GM10248 (cell line): ENCODE measurements around the gene FBXW5.

Source experiments
- CTCF ChIA-PET: fragments of 300-600 bp; sonication (Branson Sonifier 250); formaldehyde crosslinking; extraction: SDS; loops from one replicate; lab custom pipeline; 2021; ENCODE audit warnings: antibody characterized with exemption; lab: Yijun Ruan, JAX
- POLR2A ChIA-PET: fragments of 350-650 bp; sonication (Branson Sonifier 250); formaldehyde crosslinking; extraction: SDS; loops from one replicate; lab custom pipeline; 2020; ENCODE audit warnings: antibody characterized with exemption; lab: Yijun Ruan, JAX
- DNase-seq: peaks from one replicate; pipeline ENCODE4 v3.0.0; 2012; ENCODE audit errors: extremely low spot score
- CTCF ChIP-seq: IDR thresholded peaks from 2 replicates; pipeline ENCODE4 v1.5.1; 2012; ENCODE audit warnings: mild to moderate bottlenecking, low read depth; ENCODE audit errors: extremely low read depth, missing control alignments, control extremely low read depth

The FBXW5 gene

GRCh38 chr9:136907011-136907914 lies 37.3 kb downstream of the FBXW5 start:
- ChIA-PET POLR2A (no interaction called here), CTCF (interaction anchor here (0.9 to 1.4 kb wide), 5 partner anchors 8 to 122 kb away, joined by 3 to 5 read pairs (median 3); partner anchors contain the start of gene AJM1)
- no peak for TF ChIP-seq CTCF
- DNase-seq: no peak

GRCh38 chr9:136906266-136906665 lies 38.3 kb downstream of the FBXW5 start:
- DNase-seq: no peak
- TF ChIP-seq CTCF: no peak
- CTCF ChIA-PET: interaction anchor here (1.4 to 3.9 kb wide), 2 partner anchors 64 to 162 kb away, joined by 4 to 10 read pairs; partner anchors contain the start of gene AJM1
- POLR2A ChIA-PET: no interaction called here

GRCh38 chr9:136903041-136903554 lies 41.4 kb downstream of the FBXW5 start:
- POLR2A ChIA-PET: interaction anchor here (0.7 to 1.6 kb wide), 3 partner anchors 17 to 42 kb away, joined by 3 to 8 read pairs (median 3); partner anchors contain the start of gene TRAF2
- CTCF ChIA-PET: interaction anchor here (1.4 to 3.9 kb wide), 4 partner anchors 10 to 61 kb away, joined by 3 to 10 read pairs (median 6); partner anchors contain the start of gene AJM1
- DNase-seq: no peak
- TF ChIP-seq CTCF: no peak

GRCh38 chr9:136902259-136902821 lies 42.2 kb downstream of the FBXW5 start:
- peak; percentile 92 for DNase-seq
- POLR2A ChIA-PET: interaction anchor here (0.7 to 1.6 kb wide), 3 partner anchors 16 to 41 kb away, joined by 3 to 8 read pairs (median 3); partner anchors contain the start of gene TRAF2
- no peak for TF ChIP-seq CTCF

GRCh38 chr9:136901516-136902258 lies 42.9 kb downstream of the FBXW5 start:
- TF ChIP-seq CTCF: no peak
- DNase-seq: peak; percentile 89
- POLR2A ChIA-PET: interaction anchor here (0.5 to 1.6 kb wide), 4 partner anchors 11 to 173 kb away, joined by 3 to 8 read pairs (median 3); partner anchors contain the start of gene TRAF2
- CTCF ChIA-PET: interaction anchor here (0.9 to 1.8 kb wide), 8 partner anchors 9 to 133 kb away, joined by 3 to 7 read pairs (median 3); partner anchors contain the start of gene AJM1

More at GRCh38 chr9:136902259-136902821, 42.2 kb downstream of the FBXW5 start:
- CTCF ChIA-PET: interaction anchor here (0.9 to 1.8 kb wide), 8 partner anchors 10 to 132 kb away, joined by 3 to 7 read pairs (median 3); partner anchors contain the start of gene AJM1
